Endodermal cell (in vitro differentiated cells): ENCODE data around the gene SLCO2A1. TPM values are rescaled to one million over a fixed set of nuclear protein-coding genes. Genes with fewer than 3 reads are reported as not detected.

ENCODE experiments used
- DNase-seq: peaks from one replicate; pipeline ENCODE4 v3.0.0-alpha.2; 2017
- H3K27ac ChIP-seq: 2 replicates; pipeline ENCODE4 v1.5.1; 2013; ENCODE audit warnings: mild to moderate bottlenecking, low read depth, low read length, moderate library complexity
- H3K27me3 ChIP-seq: 2 replicates; pipeline ENCODE4 v1.6.1; 2013; ENCODE audit warnings: mild to moderate bottlenecking, low read length, moderate library complexity; ENCODE audit not compliant: insufficient read depth, control insufficient read depth, poor library complexity, severe bottlenecking
- H3K36me3 ChIP-seq: 2 replicates; pipeline ENCODE4 v1.7.0; 2013; ENCODE audit warnings: mild to moderate bottlenecking, low read length, moderate library complexity; ENCODE audit not compliant: control insufficient read depth, insufficient read depth
- H3K4me1 ChIP-seq: one replicate; pipeline ENCODE4 v1.7.0; 2013; ENCODE audit warnings: low read length; ENCODE audit not compliant: control insufficient read depth, insufficient read depth
- H3K4me3 ChIP-seq: 2 replicates; pipeline ENCODE4 v1.5.1; 2013; ENCODE audit warnings: mild to moderate bottlenecking, low read length, moderate library complexity
- H3K9ac ChIP-seq: 2 replicates; pipeline ENCODE4 v1.6.1; 2013; ENCODE audit warnings: mild to moderate bottlenecking, low read length, moderate library complexity; ENCODE audit not compliant: poor library complexity, severe bottlenecking; ENCODE audit errors: extremely low read depth
- H3K9me3 ChIP-seq: 2 replicates; pipeline ENCODE4 v1.6.1; 2013; ENCODE audit warnings: mild to moderate bottlenecking, low read length, moderate library complexity; ENCODE audit not compliant: control insufficient read depth
- H3K27ac Mint-ChIP-seq: 2 replicates; pipeline ENCODE4 v1.8.0; 2020; ENCODE audit warnings: mixed read lengths
- H3K27me3 Mint-ChIP-seq: 2 replicates; pipeline ENCODE4 v1.8.0; 2021; ENCODE audit warnings: mild to moderate bottlenecking, mixed read lengths; ENCODE audit not compliant: insufficient read depth
- H3K36me3 Mint-ChIP-seq: 2 replicates; pipeline ENCODE4 v1.8.0; 2020; ENCODE audit warnings: low read depth, mixed read lengths
- H3K4me1 Mint-ChIP-seq: 2 replicates; pipeline ENCODE4 v1.8.0; 2020; ENCODE audit warnings: mixed read lengths
- H3K4me3 Mint-ChIP-seq: 2 replicates; pipeline ENCODE4 v1.8.0; 2020; ENCODE audit warnings: mild to moderate bottlenecking, moderate library complexity, mixed read lengths
- H3K9me3 Mint-ChIP-seq: 2 replicates; pipeline ENCODE4 v1.8.0; 2020; ENCODE audit warnings: mild to moderate bottlenecking, mixed read lengths
- WGBS, 2 experiments: methylation state at CpG; one replicate each; pipeline versions ENCODE4 v1.1.5 to v1.1.7; 2013; ENCODE audit warnings: missing lambda C conversion rate in 2 of 2, mixed read lengths in 1 of 2; ENCODE audit not compliant: insufficient coverage in 1 of 2, insufficient read length in 1 of 2; 5-methylcytosine and 5-hydroxymethylcytosine counted together
- total RNA-seq, 2 donors: library from RNA; stranded (reverse); fragmentation: NEBNext Ultra II Directional in 1 of 2; extraction: Animal tissue kit (Norgen Biotek cat#: 25700) in 1 of 2; gene quantifications; 2 replicates in 1 of 2; 3 replicates in 1 of 2; pipeline ENCODE4 v1.2.1, GENCODE V29; 2021
- TF ChIP-seq, protein P1 (sequence below): fragments of 200-600 bp; sonication (generic); conservative IDR thresholded peaks from 2 replicates; pipeline ENCODE4 v1.5.0; 2021; ENCODE audit warnings: antibody characterized with exemption, mild to moderate bottlenecking

Gene SLCO2A1
- total RNA-seq, 2 donors from 2014 or later: 126 to 134 TPM

DNA sequence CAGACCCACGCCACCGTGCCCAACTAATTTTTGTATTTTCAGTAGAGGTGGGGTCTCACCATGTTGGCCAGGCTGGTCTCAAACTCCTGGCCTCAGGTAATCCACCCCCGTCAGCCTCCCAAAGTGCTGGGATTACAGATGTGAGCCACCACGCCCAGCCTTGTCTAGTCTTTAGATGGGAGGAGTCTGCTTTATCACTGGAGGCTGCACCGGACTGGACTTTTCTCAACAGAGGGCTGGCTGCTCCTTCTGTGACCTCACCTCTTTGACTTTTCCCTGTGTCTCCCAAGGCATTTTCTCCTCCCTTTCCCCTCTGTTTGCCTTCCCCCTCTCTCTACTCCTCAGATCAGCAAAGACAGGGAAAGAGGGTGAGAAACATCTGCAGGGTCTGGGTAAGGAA is 28.5 kb downstream of the SLCO2A1 start:
- Mint-ChIP-seq H3K27me3 (no peaks in the 10 kb centered on the region), H3K4me3 (no peak overlapping the region), H3K9me3 (peaks cover 15% of the 10 kb centered on the region), H3K36me3 (peaks cover 48% of the 10 kb centered on the region), H3K4me1 (peaks cover 57% of the 10 kb centered on the region), H3K27ac (no peak overlapping the region)
- no peak overlapping the region for H3K4me3 ChIP-seq
- peak; percentile 11 for DNase-seq
- peaks cover 8% of the 10 kb centered on the region for H3K9me3 ChIP-seq
- H3K9ac ChIP-seq: no peak overlapping the region
- TF ChIP-seq, protein P1, sequence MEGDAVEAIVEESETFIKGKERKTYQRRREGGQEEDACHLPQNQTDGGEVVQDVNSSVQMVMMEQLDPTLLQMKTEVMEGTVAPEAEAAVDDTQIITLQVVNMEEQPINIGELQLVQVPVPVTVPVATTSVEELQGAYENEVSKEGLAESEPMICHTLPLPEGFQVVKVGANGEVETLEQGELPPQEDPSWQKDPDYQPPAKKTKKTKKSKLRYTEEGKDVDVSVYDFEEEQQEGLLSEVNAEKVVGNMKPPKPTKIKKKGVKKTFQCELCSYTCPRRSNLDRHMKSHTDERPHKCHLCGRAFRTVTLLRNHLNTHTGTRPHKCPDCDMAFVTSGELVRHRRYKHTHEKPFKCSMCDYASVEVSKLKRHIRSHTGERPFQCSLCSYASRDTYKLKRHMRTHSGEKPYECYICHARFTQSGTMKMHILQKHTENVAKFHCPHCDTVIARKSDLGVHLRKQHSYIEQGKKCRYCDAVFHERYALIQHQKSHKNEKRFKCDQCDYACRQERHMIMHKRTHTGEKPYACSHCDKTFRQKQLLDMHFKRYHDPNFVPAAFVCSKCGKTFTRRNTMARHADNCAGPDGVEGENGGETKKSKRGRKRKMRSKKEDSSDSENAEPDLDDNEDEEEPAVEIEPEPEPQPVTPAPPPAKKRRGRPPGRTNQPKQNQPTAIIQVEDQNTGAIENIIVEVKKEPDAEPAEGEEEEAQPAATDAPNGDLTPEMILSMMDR: no peak
- no peaks in the 10 kb centered on the region for H3K27me3 ChIP-seq
- H3K4me1 ChIP-seq: peaks cover 21% of the 10 kb centered on the region
- no peak overlapping the region for H3K27ac ChIP-seq
- H3K36me3 ChIP-seq: peaks cover 7% of the 10 kb centered on the region
- 98 to 100% methylated on average over 2 to 5 of the region's 5 CpGs for WGBS, 2 experiments

GRCh38 chr3:133999891-134000685 is 29.6 kb downstream of the SLCO2A1 start:
- Mint-ChIP-seq H3K27ac (no peak overlapping the region), H3K9me3 (peaks cover 12% of the 10 kb centered on the region), H3K4me3 (no peak overlapping the region), H3K27me3 (no peaks in the 10 kb centered on the region), H3K36me3 (peaks cover 51% of the 10 kb centered on the region), H3K4me1 (peaks cover 66% of the 10 kb centered on the region)
- H3K36me3 ChIP-seq: peaks cover 5% of the 10 kb centered on the region
- no peak overlapping the region for H3K27ac ChIP-seq
- DNase-seq: peak; percentile 32
- peaks cover 26% of the 10 kb centered on the region for H3K4me1 ChIP-seq
- no peak overlapping the region for H3K4me3 ChIP-seq
- H3K9me3 ChIP-seq: peaks cover 7% of the 10 kb centered on the region
- H3K27me3 ChIP-seq: no peaks in the 10 kb centered on the region
- 91 to 95% methylated on average over 9 to 13 of the region's 13 CpGs for WGBS, 2 experiments
- TF ChIP-seq, protein P1: no peak
- H3K9ac ChIP-seq: no peak overlapping the region

DNA sequence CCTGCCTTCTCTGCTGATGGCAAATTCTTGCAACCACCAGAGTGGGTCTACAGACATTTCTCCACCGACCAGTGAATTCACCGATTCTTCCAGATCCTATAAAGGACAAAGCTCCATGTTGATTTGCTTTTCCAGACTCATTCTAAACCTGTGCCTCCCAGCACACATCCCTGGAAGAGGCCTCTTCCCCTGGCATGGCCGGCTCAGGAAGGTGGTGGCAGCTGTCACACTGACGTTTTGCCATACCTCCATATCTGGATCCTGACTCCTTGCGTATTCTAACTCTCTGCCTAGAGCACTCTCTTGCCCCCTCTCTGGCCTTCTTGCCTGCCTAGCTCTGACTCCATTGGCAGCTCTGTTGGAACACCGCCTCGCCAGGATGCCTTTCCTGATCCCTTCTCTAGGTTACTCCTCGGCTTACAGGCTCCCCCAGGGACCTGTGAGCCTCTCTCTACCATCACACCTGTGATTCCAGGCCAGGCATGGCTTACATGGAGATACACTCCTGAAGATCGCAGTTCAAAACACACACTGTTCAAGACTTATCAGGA is 31.0 kb downstream of the SLCO2A1 start:
- peaks cover 69% of the 10 kb centered on the region for H3K4me1 Mint-ChIP-seq
- H3K4me3 ChIP-seq: no peak overlapping the region
- no peaks in the 10 kb centered on the region for H3K27me3 ChIP-seq
- no peak overlapping the region for H3K4me3 Mint-ChIP-seq
- H3K9ac ChIP-seq: no peak overlapping the region
- H3K9me3 ChIP-seq: no peaks in the 10 kb centered on the region
- WGBS, 2 experiments: 74 to 75% methylated on average over 9 of the region's 9 CpGs
- no peak overlapping the region for H3K27ac ChIP-seq
- DNase-seq: peak; percentile 43
- H3K9me3 Mint-ChIP-seq: peaks cover 3% of the 10 kb centered on the region
- peaks cover 48% of the 10 kb centered on the region for H3K36me3 Mint-ChIP-seq
- H3K36me3 ChIP-seq: peaks cover 4% of the 10 kb centered on the region
- peaks cover 26% of the 10 kb centered on the region for H3K4me1 ChIP-seq
- TF ChIP-seq, protein P1: no peak
- no peaks in the 10 kb centered on the region for H3K27me3 Mint-ChIP-seq
- no peak overlapping the region for H3K27ac Mint-ChIP-seq
